HG03135 (cell line): ENCODE measurements around the gene ATP1B2.

Experiments
- ATAC-seq: cut with Tn5 transposase; IDR thresholded peaks from one replicate; pipeline ENCODE4 v1.9.1; 2021; ENCODE audit warnings: mild to moderate bottlenecking, moderate library complexity; ENCODE audit not compliant: unreplicated experiment

ATP1B2 gene

GRCh38 chr17:7684851-7685532 lies 34.3 kb downstream of the ATP1B2 start:
- ATAC-seq = no peak

GRCh38 chr17:7685533-7686221 lies 35.0 kb downstream of the ATP1B2 start:
- peak; percentile 48 for ATAC-seq

- ATAC-seq = peak; percentile 39
Observed at GRCh38 chr17:7686222-7687071, 35.7 kb downstream of the ATP1B2 start.

- peak; percentile 36 for ATAC-seq
Observed at GRCh38 chr17:7687072-7687907, 36.6 kb downstream of the ATP1B2 start, which contains the start of gene TP53. TP53 (minus strand) TSS chr17:7687490; CDS start chr17:7676594, 10,896 bp downstream.

GRCh38 chr17:7687908-7688807 lies 37.4 kb downstream of the ATP1B2 start, which contains the start of gene WRAP53:
WRAP53 (plus strand) TSS chr17:7688477; CDS start chr17:7688649, 172 bp downstream.
- ATAC-seq = peak; percentile 64

DNA sequence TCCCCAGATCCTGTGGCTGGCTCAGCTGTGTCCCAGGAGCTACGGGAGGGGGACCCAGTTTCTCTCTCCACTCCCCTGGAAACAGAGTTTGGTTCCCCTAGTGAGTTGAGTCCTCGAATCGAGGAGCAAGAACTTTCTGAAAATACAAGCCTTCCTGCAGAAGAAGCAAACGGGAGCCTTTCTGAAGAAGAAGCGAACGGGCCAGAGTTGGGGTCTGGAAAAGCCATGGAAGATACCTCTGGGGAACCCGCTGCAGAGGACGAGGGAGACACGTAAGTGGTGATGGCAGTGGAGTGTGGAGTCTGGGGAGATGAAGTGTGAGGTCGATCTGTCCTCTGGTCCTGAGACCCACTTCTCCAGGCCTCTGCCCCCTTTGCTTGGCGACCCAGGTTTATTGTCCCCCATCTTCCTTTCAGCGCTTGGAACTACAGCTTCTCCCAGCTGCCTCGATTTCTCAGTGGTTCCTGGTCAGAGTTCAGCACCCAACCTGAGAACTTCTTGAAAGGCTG lies 38.1 kb downstream of the ATP1B2 start:
- no peak for ATAC-seq

DNA sequence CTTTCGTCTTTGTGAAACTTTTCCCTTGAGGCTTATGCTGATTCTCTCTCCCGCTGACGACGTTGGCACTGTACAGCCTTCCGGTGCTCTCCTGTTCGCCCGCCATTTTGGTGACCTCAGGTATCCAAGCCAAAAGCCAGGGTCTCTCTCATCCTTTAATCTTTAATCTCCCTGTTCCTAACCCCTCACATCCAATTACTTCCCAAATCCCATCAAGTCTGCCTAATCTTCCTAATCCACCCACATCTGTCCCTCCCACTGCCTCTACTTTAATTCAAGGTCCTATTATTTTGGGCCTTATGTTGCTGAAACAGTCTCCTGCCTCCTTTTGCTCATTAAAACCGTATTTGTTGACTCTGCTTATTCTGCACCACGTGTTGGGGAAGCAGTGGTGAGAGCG lies 44.9 kb downstream of the ATP1B2 start:
- ATAC-seq = no peak

- no peak for ATAC-seq
Observed at GRCh38 chr17:7697828-7698588, 47.3 kb downstream of the ATP1B2 start.

DNA sequence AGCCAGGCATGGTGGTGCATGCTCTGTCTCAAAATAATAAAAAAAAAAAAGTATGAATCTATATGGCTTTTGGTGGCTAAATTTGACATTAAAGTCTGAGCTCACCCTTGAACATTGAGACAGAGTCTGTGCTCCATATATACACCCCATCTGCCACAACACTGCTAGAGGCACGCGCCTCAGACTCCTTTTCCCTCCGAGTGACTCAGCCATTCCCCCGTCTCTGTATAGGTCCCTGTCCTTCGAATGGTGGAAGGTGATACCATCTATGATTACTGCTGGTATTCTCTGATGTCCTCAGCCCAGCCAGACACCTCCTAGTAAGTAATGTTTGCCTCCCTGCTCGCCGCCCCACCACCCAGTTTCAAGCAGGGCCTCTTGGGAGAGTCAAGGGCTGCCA lies 49.8 kb downstream of the ATP1B2 start:
- ATAC-seq = no peak

- ATAC-seq = no peak
Observed at GRCh38 chr17:7701681-7702080, 51.0 kb downstream of the ATP1B2 start.

DNA sequence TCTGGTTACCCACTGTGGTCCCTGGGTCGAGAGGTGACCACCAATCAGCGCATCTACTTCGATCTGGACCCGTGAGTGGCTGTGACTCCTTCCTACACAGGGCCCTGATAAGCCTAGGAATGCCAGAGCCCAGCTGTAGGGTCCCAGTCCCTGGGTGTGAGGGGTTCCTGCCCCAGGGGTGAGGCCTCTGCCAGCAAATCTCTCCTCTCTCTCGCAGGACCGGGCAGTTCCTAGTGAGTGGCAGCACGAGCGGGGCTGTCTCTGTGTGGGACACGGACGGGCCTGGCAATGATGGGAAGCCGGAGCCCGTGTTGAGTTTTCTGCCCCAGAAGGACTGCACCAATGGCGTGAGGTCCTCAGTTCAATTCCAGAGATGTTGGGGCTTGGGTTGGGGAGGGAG lies 52.0 kb downstream of the ATP1B2 start:
- no peak for ATAC-seq

DNA sequence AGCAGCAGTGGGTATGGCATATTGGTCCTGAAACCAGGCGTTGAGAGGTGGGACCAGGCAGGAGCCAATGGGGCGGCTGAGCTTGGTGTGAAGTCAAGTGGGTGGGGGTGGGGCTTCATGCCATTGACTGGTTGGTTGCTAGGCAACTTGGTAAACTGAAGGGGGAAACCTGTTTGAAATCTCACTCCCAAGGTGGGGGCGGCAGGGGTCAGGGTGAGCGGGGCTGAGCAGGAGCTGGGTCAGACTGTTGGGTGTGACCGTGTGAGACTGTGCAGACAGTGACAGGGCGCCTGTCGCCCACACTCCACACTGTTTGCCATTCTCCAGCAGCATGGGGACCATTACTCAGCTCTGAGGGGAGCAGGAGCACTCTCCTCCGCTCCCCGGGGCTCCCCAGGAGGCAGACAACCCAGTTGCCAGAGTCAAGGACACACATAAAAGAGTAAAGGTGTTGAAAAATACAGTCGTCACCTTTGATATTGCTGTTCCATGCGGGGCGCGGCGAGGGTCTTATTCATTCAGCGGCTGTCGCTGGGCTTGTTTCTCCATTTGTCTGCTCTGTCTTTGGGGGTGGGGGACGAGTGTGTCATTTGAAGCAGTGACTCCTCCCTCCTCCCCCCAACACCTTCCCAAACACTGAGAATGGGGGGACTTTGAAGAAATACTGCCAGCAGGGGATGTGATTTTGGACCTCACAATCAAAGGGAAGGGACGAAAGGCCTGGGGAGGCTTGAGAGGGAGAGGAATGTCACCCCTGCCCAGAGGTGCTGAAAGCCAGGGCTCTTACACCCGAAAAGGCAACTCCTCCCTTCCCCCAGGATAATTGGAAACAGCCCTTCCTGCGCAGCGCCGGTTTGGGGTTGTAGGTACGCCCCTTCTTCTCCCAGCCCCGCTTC lies 53.1 kb downstream of the ATP1B2 start:
- no peak for ATAC-seq

- ATAC-seq = no peak
Observed at GRCh38 chr17:7704601-7705268, 54.0 kb downstream of the ATP1B2 start, which contains the start of gene EFNB3. EFNB3 (plus strand) TSS chr17:7705202; CDS start chr17:7705599, 397 bp downstream.

DNA sequence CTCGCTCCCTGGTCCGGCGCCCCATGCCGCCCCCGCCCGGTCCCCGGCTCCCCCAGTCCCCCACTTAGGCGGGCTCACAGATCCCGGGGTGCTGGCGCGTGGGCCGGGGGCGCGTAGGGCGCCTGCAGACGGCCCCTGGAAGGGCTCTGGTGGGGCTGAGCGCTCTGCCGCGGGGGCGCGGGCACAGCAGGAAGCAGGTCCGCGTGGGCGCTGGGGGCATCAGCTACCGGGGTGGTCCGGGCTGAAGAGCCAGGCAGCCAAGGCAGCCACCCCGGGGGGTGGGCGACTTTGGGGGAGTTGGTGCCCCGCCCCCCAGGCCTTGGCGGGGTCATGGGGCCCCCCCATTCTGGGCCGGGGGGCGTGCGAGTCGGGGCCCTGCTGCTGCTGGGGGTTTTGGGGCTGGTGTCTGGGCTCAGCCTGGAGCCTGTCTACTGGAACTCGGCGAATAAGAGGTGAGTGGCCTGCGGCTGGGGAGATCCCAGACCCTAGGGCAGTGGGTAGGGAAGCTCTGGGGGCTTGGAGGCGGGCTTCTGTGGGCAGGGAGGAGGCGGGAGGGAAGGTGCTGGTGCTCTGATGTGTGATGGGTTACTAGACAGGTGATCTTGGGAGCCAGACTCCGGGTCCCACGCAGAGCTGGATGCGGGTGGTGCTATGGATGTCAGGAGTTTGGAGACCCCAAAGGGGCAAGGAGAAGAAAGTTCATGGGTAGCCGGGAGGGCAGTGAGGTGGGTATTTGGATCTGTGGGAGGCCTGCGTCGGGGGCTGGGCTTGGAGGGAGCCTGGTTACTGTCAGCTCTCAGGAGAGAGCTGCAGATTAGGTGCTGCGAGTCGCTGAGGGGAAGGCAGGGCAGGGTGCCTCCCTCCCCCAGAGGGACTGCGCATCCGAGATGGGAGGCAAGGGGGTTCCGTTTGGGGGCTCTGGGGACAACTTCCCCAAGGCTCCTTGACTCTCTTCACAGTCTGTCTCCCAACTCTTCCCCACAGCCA lies 54.8 kb downstream of the ATP1B2 start:
- no peak for ATAC-seq

- no peak for ATAC-seq
Observed at GRCh38 chr17:7706631-7707354, 56.1 kb downstream of the ATP1B2 start.
